Fibroblast of skin of abdomen (primary cell): ENCODE results near the gene MAVS.
"Not testable (repeated sequence)": the region's sequence is repeated elsewhere in the genome, so short reads cannot be mapped to it uniquely, and the experiment has no call there.

Experiments used
- DNase-seq: peaks from one replicate; pipeline ENCODE4 v3.0.0-alpha.2; 2013

The MAVS gene

DNA sequence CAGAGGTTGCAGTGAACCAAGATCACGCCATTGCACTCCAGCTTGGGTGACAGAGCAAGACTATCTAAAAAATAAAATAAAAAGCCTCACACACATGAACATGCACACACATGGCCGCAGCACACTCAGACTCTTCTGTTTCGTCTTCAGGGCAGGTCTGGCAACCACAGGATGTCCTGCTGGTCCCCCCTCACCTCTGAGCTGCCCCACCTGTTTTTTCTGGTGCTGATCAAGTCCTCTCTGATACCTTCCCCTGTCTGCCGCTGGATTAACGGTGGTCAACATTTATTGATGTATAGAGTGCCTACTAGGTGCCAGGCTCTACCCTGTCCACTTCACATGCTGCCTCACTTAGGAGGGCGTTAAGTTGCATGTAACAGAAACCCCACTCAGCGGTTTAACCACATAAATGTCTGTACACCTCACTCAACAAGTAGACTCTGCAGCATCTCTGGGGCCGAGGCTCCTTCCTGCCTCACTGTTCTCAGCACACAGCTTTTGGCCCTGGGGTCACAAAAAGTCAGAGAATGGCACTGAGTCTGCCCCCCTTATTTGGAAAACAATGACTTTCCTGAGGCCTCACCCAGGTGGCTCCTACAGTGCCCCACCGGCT, 30.8 kb upstream of the MAVS start:
- DNase-seq, result no peak

DNA sequence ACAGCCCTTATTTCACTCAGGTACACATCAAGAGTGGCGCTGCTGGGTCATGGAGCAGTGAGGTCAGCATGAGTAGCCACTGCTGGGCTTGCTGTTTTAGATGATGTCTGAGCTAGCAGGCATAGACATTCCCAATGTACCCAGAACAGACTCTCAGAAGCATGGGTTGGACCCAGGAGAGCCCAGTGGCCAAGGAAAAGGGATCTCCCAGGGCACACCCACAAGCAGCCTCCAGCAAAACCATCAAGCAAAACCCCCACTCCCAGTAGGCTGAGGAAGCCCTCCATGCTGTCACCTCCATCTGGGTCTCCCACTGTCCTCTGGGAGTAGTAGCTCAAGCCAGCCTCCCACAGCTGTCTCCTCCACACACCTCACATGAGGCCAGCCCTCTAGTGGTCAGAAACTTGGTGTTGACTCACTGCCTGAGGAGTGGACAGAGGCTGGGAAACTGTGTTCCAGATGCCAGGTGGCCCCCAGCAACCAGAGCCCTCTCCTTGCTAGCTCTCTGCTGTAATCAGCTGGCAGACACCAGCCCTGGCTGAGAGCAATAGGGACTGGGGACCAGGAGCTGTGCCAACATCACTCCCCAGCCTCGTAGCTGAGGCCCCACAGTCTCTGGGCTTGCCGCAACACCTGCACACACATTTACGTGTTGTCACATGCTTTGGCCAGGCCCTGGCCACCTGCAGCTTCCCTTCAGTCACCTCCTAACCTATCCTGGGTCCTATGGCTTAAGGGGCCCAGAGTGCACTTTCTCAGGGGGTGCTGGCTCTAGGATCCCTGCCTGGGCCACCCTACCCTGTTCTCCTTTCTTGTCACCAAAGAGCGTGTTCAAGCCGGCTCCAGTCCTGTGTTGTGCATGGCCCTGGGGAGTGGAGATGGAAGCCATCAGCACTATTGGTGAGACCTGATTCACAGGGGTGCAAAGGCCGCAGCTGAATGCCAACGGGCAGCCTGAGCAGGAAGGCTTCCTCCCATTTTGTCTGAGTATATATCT, 28.2 kb upstream of the MAVS start:
- peak; percentile 74 for DNase-seq

DNA sequence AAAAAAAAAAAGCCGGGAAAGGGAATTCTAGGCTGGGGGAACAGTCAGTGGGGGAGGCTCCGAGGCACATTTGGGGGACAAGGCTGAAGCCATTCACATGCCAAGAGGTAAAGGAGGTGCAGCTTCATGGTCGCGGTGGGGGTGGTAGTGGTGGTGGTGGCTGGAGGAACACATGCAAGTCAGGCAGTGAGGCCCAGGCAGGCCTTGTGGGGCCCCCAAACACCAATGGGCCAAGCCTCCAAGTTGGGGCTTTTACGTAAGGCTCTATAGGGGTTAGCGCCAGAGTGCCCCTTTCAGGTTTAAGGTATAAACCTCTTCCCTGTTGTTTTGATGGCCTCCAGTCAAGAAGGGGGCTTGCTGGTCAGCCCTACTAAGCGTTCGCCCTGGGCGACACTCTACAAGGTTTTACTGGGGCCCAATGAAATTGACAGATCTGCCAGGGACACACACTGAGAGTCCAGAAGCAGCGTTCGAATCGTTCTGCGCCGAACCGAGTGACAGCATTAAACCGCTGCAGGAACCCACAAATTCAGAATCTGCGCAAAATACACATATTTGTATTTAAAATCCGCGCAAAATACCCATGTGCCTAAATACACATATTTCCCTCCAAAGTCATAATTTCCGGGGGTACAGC, 27.1 kb upstream of the MAVS start:
- no peak for DNase-seq

DNA sequence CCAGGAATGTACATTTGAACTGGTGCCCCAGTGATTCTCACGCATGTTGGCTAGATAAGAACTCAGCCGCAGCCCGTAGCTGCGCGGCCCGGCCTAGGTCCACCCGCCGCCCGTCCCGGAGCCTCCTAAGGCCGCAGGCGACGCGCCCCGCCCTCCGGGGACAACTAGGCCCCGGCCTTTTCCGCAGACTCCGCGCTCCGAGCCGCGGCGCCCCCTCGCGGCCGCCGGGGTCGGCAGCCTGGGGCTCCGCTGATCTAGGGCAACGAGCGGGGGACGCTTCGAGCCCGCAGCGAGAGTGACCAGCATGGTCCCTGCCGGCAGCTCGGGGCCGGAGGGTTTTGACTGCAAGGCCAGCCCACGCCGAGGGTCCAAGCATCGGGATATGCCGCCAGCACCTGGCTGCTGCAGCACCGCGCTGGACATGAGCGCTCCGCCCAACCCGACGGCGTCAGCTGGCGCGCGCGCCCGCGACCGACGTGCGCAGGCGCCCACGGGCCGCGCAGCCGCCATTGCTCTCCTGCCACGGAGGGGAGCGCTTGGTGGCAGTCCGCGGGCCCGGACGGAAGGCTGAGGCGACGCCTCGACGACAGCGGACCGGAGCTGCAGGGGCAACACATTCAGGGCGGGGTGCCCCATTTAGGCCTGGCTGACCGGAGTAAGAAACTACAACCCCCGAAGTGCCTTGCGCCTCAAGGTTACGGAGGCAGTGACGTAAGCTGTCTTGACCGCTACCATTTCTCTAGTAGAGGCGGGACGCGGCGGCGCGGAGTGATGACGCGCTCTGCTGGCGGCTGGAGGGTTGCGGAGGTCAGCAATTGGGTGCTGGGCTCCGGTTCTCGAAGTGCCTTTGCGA, 26.4 kb upstream of the MAVS start, which contains the start of gene AP5S1:
AP5S1 (plus strand) TSS at position 500 of the 853 bp plus-strand sequence. CDS start 1,571 bp downstream, outside the sequence.
- peak; percentile 95 for DNase-seq

DNA sequence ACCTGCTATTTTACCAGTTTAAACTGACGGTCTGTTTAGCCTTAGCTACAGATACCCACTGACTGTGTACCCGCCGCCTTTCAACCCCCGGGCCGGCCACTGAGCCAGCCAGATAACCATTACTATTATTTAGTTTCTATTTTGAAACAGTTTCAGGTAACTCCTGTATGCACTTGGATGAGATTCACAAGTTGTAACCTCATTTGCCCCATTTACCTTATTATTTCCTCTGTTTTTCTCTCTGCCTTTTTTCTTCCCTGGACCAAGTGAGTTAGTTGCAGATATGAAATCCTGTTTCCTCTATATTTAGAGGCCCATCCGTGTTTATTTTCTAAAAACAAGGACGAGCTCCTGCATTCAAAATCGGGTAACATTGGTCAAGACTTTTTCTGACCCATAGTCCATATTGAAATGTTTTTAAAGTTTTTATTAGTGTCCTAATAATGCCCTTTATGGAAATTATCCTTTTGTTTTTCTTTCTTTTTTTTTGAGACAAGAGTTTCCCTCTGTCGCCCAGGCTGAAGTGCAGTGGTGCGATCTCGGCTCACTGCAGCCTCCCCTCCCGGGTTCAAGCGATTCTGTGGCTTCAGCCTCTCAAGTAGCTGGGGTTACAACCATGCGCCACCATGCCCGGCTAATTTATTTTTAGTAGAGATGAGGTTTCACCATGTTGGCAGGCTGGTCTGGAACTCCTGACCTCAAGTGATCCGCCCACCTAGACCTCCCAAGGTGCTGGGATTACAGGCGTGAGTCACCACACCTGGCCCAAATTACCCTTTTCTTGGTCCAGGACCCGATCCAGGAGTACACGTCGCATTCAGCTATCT, 25.5 kb upstream of the MAVS start:
- no peak for DNase-seq

DNA sequence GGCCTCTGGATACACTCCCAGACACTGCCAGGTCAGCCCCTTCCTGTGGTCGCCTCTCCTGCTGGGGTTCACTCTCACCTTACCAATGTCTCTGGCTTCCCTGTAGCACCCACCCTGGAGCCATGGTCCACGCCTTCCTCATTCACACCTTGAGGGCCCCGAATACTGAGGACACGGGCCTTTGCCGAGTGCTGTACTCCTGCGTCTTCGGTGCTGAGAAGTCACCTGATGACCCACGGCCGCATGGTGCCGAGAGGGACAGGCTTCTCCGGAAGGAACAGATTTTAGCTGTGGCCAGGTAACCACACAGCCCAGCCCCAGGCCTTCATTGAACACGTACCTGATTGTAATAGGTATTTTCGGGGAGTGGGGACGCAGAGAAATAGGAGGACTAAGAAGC, 24.6 kb upstream of the MAVS start:
- DNase-seq, result no peak

DNA sequence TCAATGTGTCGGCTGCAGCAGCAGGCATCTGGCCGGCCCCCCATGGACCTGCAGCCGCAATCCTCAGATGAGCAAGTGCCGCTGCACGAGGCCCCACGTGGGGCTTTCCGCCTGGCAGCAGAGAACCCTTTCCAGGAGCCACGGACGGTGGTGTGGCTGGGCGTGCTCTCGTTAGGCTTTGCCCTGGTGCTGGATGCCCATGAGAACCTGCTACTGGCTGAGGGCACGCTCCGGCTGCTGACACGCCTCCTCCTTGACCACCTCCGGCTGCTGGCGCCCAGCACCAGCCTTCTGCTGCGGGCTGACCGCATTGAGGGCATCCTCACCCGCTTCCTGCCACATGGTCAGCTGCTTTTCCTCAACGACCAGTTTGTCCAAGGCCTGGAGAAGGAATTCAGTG, 22.8 kb upstream of the MAVS start:
- DNase-seq, result no peak

DNA sequence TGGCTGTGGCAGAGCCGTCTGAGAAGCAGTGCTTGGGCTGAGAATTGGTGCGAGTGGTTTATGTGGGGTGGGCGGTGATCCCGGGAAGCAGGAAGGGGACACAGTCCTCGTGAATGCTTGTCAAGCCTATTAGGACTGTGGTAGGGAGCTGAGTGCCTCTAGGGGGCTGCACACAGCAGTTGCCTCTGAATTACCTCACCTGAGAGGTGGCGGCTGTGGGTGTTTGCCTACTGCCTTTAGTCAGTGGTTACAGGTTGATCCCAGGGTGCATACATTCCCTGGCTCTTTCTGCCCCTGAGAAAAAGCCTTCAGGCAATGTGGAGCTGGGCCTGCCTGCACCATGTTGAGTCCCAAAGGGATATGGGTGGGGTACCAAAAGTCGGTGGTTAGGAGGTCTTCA, 21.1 kb upstream of the MAVS start:
- DNase-seq, result no peak

DNA sequence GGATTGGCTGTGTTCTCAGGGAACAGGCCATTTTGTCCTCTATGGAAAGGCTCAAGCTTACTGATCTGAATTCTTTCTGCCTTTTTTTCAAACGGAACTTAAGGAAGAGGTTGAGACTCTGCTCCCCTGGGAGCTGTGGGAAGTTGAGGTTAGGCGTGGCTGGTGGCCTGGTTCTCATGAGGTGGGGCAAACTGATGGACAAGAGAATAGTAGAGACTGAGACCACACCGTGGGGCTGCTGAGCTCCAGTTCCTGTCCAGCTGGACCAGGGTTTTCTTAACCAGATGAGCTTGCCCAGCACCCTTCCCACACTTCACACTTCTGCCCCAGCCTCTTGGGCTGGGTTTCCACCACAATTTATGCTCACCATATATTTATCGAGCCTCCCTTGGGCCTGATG, 20.2 kb upstream of the MAVS start:
- DNase-seq, result no peak

DNA sequence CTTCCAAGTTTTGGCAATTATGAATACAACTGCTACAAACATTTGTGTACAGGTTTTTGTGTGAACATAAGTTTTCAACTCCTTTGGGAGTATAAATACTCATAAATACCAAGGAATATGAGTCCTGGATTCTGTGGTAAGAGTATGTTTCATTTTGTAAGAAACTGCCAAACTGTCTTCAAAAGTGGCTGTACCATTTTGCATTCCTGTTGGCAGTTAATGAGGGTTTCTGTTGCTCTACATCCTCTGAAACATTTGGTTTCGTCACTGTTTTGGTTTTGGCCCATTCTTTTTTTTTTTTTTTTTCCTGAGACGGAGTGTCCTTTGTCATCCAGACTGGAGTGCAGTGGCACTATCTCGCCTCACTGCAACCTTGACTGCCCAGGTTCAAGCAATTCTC, 17.8 kb upstream of the MAVS start:
- no peak for DNase-seq

DNA sequence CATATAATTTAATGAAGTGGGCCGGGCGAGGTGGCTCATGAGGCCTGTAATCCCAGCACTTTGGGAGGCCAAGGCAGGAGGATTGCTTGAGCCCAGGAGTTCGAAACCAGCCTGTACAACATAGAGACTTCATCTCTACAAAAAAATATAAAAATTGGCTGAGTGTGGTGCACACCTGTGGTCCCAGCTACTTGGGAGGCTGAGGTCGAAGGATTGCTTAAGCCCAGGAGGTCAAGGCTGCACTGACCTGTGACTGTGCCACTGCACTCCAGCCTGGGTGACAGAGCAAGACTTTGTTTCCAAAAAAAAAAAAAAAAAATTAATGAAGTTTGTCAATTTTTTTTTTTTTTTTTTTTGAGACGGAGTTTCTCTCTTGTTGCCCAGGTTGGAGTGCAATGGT, 16.7 kb upstream of the MAVS start:
- DNase-seq, result not testable (repeated sequence)

DNA sequence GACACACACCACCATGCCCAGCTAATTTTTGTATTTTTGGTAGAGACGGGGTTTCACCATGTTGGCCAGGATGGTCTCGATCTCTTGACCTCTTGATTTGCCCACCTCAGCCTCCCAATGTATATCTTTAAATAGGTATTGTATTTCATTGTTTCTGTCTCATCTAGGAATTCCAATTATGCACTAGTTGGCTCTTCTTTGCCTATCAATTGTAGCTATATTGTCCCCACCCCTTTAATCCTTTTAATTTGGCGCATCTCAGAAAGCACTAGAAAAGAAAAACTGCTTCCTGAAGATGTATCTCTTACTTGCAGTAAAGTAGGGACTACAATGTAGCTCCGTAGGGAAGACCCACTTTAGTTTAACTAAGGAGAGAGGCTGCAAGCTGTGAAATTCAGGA, 10.5 kb upstream of the MAVS start:
- no peak for DNase-seq

DNA sequence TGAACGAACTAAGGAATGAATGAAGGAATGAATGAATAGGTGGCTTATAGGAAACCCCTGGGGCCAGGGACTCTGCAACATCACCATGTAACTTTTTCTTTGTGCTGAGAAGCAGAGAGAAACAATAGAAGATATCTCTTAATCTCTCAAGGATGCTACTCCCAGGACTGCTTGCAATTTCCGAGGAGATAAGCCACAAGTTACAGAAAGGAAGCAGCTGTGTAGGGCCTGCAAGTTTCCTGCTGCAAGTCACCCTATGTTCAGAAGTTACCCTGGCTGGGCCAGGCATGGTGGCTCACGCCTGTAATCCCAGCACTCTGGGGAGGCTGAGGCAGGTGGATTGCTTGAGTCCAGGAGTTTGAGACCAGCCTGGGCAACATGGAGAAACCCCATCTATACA, 7.3 kb upstream of the MAVS start:
- no peak for DNase-seq

DNA sequence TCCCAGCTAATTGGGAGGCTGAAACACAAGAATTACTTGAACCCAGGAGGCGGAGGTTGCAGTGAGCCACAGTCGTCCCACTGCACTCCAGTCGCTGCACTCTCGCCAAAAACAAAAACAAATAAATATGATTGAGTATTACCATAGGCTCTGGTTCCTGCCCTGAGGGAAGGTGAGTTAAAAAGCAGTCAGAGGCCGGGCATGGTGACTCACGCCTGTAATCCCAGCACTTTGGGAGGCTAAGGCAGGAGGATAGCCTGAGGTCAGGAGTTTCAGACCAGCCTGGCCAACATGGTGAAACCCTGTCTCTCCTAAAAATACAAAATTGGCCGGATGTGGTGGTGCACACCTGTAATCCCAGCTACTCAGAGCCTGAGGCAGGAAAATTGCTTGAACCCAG, 6.4 kb upstream of the MAVS start:
- DNase-seq, result not testable (repeated sequence)

DNA sequence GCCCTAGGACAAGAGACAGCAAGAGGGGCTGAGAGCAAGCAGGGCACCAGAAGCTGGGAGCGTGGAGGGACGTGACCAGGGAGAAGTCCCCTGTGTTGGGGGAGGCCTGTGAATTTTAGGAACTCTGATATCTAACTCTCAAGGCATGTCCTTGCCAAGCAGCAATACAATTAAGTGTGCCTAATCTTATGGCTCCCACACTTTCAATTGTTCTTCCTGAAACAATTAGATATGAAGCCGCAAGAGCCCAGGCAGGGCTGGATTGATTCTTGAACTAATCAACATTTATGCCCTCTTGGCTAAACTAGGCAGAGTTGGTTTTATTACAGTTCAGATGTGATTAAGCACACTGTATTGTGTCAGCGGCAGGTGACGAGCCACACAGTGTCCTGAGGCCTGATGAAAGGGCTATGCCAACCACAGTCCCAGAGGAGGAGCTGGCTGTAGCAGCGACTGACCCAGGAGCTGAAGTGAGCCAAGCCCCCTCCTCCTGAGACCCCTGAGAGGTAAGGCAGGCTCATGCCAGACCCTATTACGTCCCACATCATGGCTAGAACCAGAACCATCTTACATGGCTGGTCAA, 4.2 kb upstream of the MAVS start:
- no peak for DNase-seq

DNA sequence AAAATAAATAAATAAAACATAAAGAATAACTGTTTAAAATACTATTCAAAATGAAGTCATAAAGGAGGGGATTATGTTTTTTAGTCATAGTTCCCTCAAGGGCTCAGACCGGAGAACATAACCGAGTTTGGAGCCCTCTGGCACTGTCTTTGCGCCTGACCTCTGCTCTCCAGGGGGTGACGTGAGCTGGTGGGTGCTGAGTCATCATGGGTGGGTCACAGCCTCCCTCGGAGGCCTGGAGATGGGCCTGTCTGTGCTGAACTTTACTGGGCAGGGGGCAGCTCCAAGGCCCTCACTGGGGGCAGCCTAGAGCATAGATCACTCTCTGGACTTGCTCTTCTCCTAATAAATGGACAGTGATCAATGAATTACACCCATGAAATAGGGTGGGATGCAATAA, 3.1 kb upstream of the MAVS start:
- DNase-seq, result peak; percentile 25

DNA sequence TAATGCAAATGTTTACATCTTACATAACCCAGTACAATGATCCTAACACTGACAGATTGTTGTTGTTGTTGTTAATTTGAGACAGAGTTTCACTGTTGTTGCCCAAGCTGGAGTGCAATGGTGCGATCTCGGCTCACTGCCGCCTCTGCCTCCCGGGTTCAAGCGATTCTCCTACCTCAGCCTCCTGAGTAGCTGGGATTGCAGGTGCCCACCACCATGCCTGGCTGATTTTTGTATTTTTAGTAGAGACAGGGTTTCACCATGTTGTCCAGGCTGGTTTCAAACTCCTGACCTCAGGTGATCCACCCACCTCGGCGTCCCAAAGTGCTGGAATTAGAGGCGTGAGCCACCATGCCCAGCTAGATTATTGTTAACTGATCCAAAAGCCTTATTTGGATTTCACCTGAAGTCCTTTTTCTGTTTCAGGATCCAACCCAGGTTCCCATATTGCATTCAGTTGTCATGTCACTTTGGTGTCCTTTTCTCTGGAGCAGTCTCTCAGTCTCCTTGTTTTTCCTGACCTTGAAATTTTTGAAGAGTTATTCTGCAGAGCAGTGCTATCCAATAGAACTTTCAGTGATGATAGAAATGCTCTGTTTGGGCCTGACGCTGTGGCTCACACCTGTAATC, 2.5 kb upstream of the MAVS start:
- DNase-seq, result not testable (repeated sequence)

DNA sequence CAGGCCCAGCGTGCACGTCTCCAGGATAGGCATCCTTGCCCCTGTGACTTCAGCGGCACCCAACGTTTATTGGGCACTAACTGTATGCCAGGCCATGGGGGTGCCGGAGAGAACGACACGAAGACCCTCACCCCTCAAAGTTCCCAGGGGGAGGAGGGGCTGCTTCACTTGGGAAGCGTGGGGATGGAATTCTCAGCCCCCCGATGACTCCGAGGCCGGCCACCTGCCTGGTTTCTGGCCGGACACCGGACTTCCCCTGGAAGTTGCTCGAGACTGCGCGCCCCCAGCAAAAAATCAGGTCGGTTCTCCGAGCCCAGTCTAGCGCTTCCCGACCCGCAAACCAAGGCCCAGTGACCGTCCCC, 275 bp upstream of the MAVS start:
- DNase-seq, result no peak

DNA sequence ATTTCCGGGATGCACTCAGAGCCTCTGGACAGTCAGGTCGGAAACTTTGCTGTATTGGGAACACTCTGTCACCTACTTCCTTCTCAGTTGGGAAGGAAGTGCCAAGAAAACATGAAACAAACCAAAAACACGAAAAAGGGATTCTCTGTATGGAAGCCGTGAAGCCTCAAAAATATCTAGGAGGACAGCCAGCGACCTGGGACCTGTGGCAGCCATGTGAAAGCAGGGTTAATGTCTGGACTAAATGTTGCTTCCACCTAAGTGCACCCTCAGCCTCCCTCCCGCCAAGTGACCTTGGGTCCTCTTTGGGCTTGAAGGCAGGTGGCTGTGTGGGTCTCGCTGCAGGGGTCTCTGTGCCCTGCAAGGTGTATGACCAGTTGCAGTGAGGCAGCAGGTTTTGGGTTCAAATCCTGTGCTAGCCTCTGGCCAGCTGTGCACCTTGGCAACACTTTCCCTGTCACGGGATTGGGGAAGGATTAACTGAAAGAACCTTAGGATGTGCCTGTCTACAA, 851 bp downstream of the MAVS start:
- DNase-seq, result no peak

DNA sequence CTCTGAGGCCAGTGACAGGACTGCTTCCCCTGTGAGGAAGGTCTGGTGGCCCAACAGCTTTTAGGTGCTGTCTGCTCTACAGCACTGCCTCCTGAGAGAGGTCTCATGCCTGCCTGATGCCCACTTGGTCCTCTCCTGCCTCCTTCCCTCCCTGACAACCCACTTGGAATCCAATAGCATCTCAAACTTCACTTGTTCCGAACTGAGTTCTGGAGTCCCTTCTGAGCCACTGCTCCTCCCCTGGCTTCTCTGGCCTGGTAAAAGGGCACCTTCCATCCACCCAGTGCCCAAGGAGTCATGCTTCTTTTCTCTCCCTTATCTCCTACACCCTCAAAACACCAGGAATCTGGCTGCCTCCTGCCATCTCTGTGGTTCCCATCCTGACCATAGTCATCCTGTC, 1.9 kb downstream of the MAVS start:
- no peak for DNase-seq

DNA sequence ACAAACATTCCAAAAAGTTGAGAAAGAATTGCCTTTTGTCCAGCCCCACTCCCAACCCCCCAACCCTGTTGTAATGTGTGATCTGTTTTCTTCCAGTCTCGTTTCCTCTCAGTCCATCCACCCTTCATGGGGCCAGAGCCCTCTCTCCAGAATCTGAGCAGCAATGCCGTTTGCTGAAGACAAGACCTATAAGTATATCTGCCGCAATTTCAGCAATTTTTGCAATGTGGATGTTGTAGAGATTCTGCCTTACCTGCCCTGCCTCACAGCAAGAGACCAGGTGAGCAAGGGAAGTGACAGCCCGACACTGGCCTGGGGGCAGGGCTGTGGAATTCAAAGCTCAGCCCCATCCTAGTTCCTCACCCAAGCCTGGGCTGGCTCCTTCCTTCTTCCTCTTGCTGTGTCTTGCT, 7.8 kb downstream of the MAVS start:
- no peak for DNase-seq
